Stimulated activated CD8-positive, alpha-beta memory T cell treated with anti-CD3 and anti-CD28 coated beads, Interleukin-12 subunit alpha, Interleukin-12 subunit beta, amount 100 ng/mL, for 24 hours (primary cell): ENCODE results near the gene RGL1.

Experiments used
- DNase-seq: peaks from one replicate; pipeline ENCODE4 v3.0.0-alpha.2; 2020; ENCODE audit errors: extremely low read depth

RGL1 gene

GRCh38 chr1:183915625-183916510, 110.9 kb downstream of the RGL1 start:
- peak; percentile 47 for DNase-seq

DNA sequence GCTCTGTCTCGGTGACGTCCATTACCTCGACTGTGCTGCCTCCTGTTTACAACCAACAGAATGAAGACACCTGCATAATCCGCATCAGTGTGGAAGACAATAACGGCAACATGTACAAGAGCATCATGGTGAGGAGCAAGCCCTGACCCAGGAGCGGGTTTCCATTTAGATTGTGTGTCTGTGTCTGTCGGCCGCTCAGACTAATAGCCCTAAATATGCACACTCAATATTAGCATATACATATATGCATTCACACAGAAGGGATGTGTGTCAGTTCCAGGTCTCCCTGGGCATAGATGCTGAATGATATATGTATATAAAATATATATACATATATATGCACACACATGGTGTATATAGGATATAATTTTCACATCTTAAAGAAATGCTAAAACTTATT, 111.7 kb downstream of the RGL1 start:
- no peak for DNase-seq

DNA sequence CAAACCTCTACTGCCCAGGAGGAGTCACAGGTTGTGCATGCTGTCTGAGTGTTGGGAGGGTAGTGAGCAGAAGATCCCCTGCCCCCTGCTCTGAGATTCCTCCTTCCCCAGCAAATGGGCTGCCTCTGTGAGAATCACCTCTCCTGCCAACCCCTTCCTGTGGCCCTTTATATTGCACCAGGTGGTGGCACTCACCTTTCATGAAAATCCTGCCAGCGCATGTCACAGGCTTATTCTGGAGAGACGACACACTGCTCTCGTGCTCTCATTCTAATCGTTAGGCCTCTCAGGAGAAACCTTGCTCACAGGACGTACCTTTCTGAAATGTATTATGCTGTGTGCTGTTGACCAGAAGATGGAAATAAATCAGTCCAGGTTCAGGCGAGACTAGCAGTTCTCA, 113.7 kb downstream of the RGL1 start:
- no peak for DNase-seq

DNA sequence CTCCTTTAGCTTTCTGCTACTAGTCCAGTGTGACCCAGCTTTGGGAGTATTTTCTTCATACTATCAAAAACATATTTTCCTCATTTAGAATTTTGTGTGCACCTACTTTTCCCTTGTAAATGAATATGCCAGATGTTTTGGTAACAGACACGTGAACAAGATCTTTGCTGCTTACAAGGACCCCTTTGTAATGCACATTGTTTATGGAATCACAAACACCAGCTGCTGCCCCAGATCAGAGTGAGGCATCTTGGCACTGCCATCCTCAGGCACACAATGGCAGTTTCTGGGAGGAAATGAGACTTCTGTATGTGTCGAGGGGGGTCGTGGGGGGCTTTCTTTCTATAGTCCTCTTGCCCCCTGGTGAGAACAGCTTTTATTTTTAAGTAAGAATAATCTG, 115.7 kb downstream of the RGL1 start:
- DNase-seq = no peak

DNA sequence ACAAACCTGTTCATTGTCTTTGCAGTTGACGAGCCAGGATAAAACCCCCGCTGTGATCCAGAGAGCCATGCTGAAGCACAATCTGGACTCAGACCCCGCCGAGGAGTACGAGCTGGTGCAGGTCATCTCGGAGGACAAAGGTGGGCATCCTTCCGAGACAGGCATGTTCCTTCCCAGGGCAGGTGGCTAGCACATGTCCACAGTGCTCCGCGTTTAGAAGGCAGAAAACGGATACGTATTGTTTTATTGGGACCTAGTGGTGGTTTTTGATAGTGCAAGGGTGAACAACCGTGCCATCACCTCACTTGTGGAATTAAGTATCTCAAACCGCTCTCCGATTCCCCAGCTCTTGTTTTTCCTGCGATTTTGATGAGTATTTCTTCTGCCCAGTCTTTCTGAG, 117.3 kb downstream of the RGL1 start:
- DNase-seq = no peak

DNA sequence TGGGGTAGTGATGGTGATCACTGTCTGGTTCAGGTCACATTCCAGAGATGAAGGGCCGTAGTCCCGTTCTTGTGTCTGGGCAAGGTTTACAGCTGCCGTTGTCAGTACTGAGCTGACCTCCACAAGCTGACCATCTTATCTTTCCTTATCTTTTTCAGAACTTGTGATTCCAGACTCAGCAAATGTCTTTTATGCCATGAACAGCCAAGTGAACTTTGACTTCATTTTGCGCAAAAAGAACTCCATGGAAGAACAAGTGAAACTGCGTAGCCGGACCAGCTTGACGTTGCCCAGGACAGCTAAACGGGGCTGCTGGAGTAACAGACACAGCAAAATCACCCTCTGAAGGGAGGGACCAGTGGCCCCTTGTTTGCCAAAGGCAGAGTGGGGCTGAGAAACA, 121.0 kb downstream of the RGL1 start:
- no peak for DNase-seq

DNA sequence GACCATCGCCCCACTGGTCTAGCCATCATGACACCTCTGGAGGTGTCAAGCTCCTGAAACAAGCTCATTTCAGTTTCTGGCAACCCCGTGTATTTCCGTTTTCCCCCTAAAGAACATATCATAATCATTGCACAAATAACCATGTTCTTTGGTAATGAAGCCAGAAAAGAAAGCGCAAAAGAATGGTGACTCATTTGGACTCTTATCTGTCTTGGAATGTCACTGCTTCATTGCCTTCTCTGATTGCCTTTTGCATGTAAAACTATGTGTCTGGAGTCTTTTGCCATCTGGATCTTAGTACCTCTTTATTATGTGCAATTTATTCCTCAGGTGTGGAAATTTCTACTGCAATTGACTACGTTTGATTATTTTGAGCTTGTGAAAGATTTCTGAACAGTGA, 122.1 kb downstream of the RGL1 start:
- no peak for DNase-seq

- no peak for DNase-seq
These were observed 126.8 kb downstream of the RGL1 start for GRCh38 chr1:183931646-183932271.

- no peak for DNase-seq
These were observed 127.5 kb downstream of the RGL1 start for GRCh38 chr1:183932412-183932811.

- no peak for DNase-seq
These were observed 128.7 kb downstream of the RGL1 start for GRCh38 chr1:183933528-183934179.

DNA sequence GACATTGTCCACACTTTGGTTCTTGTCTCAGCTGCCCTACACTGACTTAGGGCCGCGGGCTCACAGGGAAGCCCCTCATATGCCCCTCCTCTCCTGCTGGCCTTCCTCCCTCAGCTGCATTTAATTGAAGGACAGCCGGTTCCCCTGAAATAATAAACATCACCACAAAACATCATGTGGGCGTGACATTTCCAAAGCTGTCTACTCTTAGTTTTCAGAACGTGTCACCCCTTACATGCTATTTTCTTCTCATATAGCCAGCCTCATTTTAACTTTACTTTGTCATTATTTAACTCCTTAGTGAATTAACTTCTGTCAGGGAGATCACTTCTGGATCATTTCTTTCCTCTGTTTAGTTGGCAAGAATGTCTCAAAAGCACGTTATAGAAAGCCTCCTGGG, 129.4 kb downstream of the RGL1 start:
- DNase-seq = no peak

DNA sequence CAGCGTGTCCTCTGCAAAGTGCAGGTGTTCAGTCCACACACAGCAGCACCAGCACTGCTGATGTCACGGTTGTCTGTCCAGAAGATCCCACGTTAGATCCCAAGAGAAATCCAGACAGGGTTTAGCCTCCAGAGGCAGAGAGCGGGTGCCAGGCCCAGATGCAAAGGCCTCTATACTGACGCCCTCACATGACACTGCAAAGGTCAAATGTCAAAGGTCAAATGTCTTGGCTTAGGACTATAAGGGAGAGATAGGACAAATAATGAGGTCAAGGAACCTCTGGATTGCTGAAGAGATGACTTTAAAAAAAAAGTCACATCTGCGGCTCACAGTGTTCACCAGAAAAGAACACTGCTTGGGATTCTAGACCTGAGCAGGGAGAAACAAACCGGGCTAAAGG, 131.1 kb downstream of the RGL1 start:
- DNase-seq = no peak

DNA sequence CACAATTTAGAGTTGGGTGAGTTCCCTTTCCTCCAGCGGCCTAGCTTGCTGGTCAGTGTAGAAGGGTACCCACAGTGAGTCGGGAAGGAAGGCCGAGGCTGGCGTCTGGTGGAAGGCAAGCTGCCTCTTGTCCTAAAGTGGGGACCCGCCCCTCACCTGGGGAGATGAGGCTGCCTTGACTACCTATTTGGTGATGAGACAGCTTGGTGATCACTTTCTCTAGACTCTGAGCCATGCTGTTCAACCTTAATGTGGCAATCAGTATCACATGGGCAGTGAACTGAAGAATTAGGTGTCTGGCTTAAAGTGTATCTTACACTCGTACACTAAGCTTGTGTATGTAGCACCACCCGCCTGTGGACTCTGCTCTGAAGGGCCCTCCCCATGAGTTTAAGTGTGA, 131.9 kb downstream of the RGL1 start:
- DNase-seq = no peak

DNA sequence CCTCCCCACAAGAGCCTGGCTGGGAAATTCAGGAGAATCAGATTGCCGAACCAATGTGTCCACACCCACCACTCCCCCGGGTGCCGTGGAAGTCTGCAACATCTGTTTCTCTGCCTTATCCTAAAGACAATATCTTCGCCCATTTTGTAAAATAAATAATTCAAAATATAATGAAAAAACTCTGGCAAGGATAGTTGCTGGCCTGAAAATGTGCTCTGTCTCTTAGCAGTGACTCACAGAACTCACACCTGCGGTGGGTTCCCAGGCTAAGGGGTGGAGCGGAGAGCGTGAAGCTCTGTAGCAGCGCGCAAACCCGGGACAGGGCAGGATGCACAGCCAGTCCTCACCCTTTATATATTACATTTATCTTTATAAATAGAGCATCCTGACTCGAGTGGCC, 132.7 kb downstream of the RGL1 start:
- DNase-seq = no peak

DNA sequence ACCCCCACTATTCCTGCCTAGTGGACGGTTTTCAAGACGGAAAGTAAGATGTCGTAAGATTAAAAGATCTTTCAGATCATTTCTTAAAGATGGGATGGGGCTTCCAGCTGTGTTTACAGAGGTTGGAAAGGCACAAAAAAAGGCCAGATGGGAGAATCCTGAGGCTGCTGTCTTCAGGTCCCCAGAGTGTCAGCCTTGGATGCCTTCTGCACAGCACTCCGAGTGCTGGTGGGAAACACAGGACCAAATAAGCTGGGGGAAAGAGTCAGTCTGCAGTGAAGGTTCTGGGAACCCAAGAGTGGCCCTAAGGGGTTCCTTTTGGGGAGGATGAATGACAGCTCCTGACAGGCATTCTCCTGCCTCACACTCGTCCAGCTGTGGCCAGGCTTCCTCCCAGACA, 136.1 kb downstream of the RGL1 start:
- no peak for DNase-seq

- DNase-seq = no peak
These were observed 138.2 kb downstream of the RGL1 start for GRCh38 chr1:183942933-183943693.

- DNase-seq = no peak
These were observed 140.8 kb downstream of the RGL1 start for GRCh38 chr1:183945428-183946319.

GRCh38 chr1:183946320-183946613, 141.3 kb downstream of the RGL1 start:
- no peak for DNase-seq

DNA sequence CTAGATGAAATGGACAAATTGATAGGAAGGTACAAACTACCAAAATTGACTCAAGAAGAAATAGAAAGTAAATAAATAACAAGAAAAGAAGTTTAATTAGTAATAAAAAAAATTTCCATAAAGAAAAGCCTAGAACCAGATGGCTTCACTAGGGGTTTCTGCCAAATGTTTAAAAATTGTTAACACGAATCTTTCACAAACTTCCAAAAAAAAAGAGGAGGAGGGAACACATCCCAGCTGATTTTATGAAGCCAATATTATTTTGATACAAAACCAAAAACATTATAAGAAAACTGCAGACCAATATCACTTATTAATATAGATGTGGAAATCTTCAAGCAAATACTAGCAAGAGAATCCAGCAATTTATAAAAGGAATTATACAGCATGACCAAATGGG, 143.1 kb downstream of the RGL1 start:
- no peak for DNase-seq

- no peak for DNase-seq
These were observed 147.2 kb downstream of the RGL1 start for GRCh38 chr1:183952101-183952500.

- DNase-seq = no peak
These were observed 148.1 kb downstream of the RGL1 start for GRCh38 chr1:183953031-183953430.
